Nephron progenitor cell (in vitro differentiated cells): ENCODE measurements around the gene FBXO39.
"Not testable (repeated sequence)": the region's sequence is repeated elsewhere in the genome, so short reads cannot be mapped to it uniquely, and the experiment has no call there.

Source experiments
- DNase-seq: peaks from one replicate; pipeline ENCODE4 v3.0.0; 2021
- H3K27ac Mint-ChIP-seq: 2 replicates; pipeline ENCODE4 v1.8.0; 2021; ENCODE audit warnings: mild to moderate bottlenecking, moderate library complexity, mixed read lengths
- H3K27me3 Mint-ChIP-seq: 2 replicates; pipeline ENCODE4 v1.8.0; 2021; ENCODE audit warnings: mild to moderate bottlenecking, low read depth, mixed read lengths; ENCODE audit not compliant: poor library complexity
- H3K36me3 Mint-ChIP-seq: 2 replicates; pipeline ENCODE4 v1.8.0; 2021; ENCODE audit warnings: low read depth, mixed read lengths
- H3K4me1 Mint-ChIP-seq: 2 replicates; pipeline ENCODE4 v1.8.0; 2021; ENCODE audit warnings: mixed read lengths
- H3K4me3 Mint-ChIP-seq: 2 replicates; pipeline ENCODE4 v1.8.0; 2021; ENCODE audit warnings: mild to moderate bottlenecking, moderate library complexity, mixed read lengths
- H3K9me3 Mint-ChIP-seq: 2 replicates; pipeline ENCODE4 v1.8.0; 2021; ENCODE audit warnings: mild to moderate bottlenecking, moderate library complexity, mixed read lengths
- CTCF ChIP-seq: fragments of 200-600 bp; sonication (generic); IDR thresholded peaks from 2 replicates; pipeline ENCODE4 v1.5.0; 2021; ENCODE audit warnings: antibody characterized with exemption

The FBXO39 gene

GRCh38 chr17:6775871-6776405 is at the start of gene FBXO39:
Gene FBXO39 (plus strand): TSS chr17:6776215. CDS start chr17:6779869, 3,654 bp downstream.
- Mint-ChIP-seq H3K4me3 (peak within 1 kb of the TSS; percentile 72), H3K27me3 (peaks cover 97% of the 10 kb centered on the region), H3K27ac (no peak within 1 kb of the TSS), H3K36me3 (no peaks in the 10 kb centered on the region), H3K4me1 (no peaks in the 10 kb centered on the region), H3K9me3 (peaks cover 24% of the 10 kb centered on the region)
- no peak for TF ChIP-seq CTCF
- peak; percentile 60 for DNase-seq

- TF ChIP-seq CTCF: no peak
- no peaks in the 10 kb centered on the region for H3K4me1 Mint-ChIP-seq
- no peak overlapping the region for H3K4me3 Mint-ChIP-seq
- H3K9me3 Mint-ChIP-seq: peaks cover 11% of the 10 kb centered on the region
- no peaks in the 10 kb centered on the region for H3K36me3 Mint-ChIP-seq
- DNase-seq: no peak
- H3K27ac Mint-ChIP-seq: no peak overlapping the region
- H3K27me3 Mint-ChIP-seq: peaks cover 33% of the 10 kb centered on the region
These were observed 46.5 kb upstream of the FBXO39 start for GRCh38 chr17:6729531-6729930.

- H3K4me3 Mint-ChIP-seq, H3K36me3 Mint-ChIP-seq, H3K9me3 Mint-ChIP-seq, H3K27ac Mint-ChIP-seq, H3K4me1 Mint-ChIP-seq, DNase-seq: not testable (repeated sequence)
- peaks cover 42% of the 10 kb centered on the region for H3K27me3 Mint-ChIP-seq
These were observed 29.4 kb upstream of the FBXO39 start for GRCh38 chr17:6746665-6747064.

- H3K36me3 Mint-ChIP-seq: no peaks in the 10 kb centered on the region
- no peak overlapping the region for H3K27ac Mint-ChIP-seq
- peaks cover 12% of the 10 kb centered on the region for H3K4me1 Mint-ChIP-seq
- H3K4me3 Mint-ChIP-seq: no peak overlapping the region
- H3K9me3 Mint-ChIP-seq: peaks cover 4% of the 10 kb centered on the region
- DNase-seq: no peak
- H3K27me3 Mint-ChIP-seq: peaks cover 34% of the 10 kb centered on the region
- no peak for TF ChIP-seq CTCF
These were observed 27.4 kb upstream of the FBXO39 start for GRCh38 chr17:6748617-6749016.

GRCh38 chr17:6749519-6749918 is 26.5 kb upstream of the FBXO39 start:
- Mint-ChIP-seq H3K4me3 (no peak overlapping the region), H3K27me3 (peaks cover 33% of the 10 kb centered on the region), H3K4me1 (peaks cover 12% of the 10 kb centered on the region), H3K9me3 (peaks cover 4% of the 10 kb centered on the region), H3K27ac (no peak overlapping the region), H3K36me3 (no peaks in the 10 kb centered on the region)
- TF ChIP-seq CTCF: no peak
- DNase-seq: no peak

GRCh38 chr17:6752068-6752909 is 23.7 kb upstream of the FBXO39 start:
- no peak for DNase-seq
- TF ChIP-seq CTCF: no peak
- no peaks in the 10 kb centered on the region for H3K36me3 Mint-ChIP-seq
- H3K27me3 Mint-ChIP-seq: peaks cover 32% of the 10 kb centered on the region
- peaks cover 25% of the 10 kb centered on the region for H3K4me1 Mint-ChIP-seq
- H3K27ac Mint-ChIP-seq: no peak overlapping the region
- H3K4me3 Mint-ChIP-seq: no peak overlapping the region
- no peaks in the 10 kb centered on the region for H3K9me3 Mint-ChIP-seq
